ENCODE data around the gene PPP1R27. TPM values are rescaled to one million over a fixed set of nuclear protein-coding genes. Genes with fewer than 3 reads are reported as not detected.
"Not testable (repeated sequence)": the region's sequence is repeated elsewhere in the genome, so short reads cannot be mapped to it uniquely, and the experiment has no call there.

Gene PPP1R27
- polyA plus RNA-seq, 1 donor, result 90.6 TPM

DNA sequence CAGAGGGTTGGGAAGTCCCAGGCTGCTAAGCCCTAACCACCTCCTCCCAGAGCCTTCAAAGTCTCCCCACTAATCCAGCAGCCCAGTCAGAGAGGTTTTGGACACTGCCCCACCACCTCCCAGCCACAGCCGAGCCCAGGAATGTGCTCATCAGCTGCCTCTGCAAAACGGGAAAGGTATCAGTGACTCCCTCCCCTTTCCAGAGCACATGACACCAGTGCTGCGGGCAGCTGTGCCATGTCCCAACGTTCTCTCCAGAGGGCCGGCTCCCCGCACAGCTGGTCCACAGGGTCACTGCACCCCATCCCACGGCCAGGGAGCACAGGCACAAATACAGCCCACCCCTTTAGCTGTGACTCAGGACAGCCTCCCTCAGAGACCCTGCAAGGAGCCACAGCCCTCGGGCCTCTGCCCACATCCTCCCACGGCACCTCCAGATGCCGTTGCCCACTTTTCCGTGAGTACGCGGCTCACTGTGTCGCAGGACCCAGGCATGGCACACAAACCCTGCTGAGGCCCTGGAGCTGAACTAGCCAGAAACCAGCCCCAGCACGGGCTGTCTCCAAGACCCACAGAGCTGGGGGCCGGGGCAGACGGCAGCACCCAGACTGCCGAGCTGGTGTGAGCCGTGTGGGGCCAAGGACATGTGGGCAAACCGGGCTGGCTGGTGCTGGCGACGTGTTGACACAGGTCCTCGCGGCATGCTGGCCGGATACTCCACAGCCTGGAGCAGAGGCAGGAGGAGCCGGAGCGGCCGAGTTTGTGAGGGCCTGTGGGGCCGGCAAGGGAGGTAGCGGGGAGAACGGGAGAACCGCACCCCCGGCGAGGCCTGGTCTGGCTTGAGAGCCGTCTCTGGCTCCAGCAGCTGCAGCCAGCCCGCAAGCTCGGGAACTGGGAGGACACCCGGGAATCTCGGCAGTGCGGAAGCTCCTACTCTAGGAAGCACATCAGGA lies 6.3 kb upstream of the PPP1R27 start:
- DNase-seq (ENCODE audit: low read depth), result no peak

- not testable (repeated sequence) for DNase-seq (ENCODE audit: low read depth)
Observed at GRCh38 chr17:81840059-81840458, 5.2 kb upstream of the PPP1R27 start.

GRCh38 chr17:81839301-81839700 lies 4.5 kb upstream of the PPP1R27 start:
- DNase-seq (ENCODE audit: low read depth), result no peak

GRCh38 chr17:81838753-81839255 lies 4.0 kb upstream of the PPP1R27 start:
- no peak for DNase-seq (ENCODE audit: low read depth)

DNA sequence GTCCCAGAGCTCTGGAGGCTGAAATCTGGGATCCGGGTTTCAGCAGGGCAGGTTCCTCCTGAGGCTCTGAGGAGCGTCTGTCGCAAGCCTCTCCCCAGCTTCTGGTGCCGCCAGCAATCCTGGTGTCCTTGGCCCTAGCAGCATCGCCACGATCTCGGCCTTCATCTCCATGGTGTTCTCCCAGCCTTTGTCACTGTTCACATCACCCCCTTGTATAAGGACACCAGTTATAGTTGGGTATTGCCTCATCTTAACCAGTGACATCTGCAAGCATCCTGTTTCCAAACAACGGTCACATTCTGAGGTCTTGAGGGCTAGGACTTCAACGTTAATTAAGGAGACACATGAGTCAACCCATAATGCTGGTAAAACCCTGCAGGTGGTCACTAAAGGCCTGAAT lies 2.8 kb upstream of the PPP1R27 start:
- no peak for DNase-seq (ENCODE audit: low read depth)

- DNase-seq (ENCODE audit: low read depth), result no peak
Observed at GRCh38 chr17:81833921-81834830, 674 bp downstream of the PPP1R27 start.

DNA sequence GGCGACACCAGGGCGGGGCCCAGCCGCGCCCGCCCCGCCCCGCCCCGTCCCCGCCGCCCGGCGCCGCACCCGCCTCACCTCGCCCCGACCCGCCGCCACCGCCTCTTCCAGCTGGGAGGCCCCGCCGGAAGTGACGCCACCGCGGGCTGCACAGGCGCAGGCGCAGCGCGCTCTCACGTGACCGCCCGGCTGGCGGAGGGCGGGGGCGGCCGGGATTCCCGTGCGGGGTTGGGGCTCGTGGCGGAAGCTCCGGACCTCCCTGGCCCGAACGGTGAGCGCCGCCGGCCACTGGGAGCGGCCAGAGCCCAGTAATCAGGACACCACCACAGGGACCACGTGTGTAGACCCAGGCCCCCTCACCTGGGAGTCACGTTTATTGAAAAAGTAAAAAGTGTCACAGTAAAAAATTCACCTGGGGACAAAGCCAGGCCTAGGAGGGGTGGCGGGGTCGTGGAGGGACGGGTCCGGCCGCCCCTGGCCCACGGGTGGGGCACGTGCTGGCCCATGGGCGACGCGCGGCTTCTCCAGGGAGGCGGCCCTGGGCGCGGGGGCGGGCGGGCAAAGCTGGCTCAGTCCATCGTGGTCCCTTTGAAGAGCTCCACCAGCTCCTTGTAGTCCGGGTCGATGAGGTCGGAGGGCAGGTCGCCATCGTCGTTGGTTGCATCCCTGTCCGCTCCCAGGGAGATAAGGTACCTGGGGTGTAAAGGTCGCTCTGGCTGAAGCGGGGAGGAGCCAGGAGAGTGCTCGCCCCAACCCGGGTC lies 1.5 kb downstream of the PPP1R27 start, which contains the start of gene MCRIP1:
MCRIP1 (minus strand) TSS at position 132 of the 761 bp plus-strand sequence. CDS start 8,785 bp downstream, outside the sequence.
- DNase-seq (ENCODE audit: low read depth), result peak; percentile 62

DNA sequence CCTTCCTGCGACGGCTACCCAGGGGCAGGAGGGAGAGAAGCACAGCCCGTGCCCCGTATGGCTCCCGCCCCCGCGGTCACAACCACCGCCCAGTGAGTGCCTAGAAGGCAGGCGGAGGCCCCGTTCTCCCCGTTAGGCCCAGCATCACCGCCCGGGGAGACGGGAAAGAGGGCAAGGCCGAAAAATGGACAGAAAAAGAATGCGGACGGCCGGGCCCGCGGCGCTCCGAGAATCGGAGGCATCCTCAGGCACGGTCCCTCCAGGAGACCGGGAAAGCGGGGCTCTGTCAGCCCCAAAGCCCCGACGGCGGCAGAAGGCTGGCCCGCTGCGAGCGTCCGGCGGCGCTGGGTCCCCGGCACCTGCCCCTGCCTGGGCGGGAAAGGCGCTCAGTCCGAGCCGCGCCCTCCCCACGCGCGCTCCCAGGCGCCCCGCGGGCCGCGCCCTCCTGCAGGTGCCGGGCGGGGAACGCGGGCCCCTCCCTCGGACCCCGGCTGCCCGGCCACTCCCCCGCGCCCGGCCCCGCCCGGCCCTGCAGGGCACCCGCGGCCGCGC lies 2.2 kb downstream of the PPP1R27 start:
- no peak for DNase-seq (ENCODE audit: low read depth)

DNA sequence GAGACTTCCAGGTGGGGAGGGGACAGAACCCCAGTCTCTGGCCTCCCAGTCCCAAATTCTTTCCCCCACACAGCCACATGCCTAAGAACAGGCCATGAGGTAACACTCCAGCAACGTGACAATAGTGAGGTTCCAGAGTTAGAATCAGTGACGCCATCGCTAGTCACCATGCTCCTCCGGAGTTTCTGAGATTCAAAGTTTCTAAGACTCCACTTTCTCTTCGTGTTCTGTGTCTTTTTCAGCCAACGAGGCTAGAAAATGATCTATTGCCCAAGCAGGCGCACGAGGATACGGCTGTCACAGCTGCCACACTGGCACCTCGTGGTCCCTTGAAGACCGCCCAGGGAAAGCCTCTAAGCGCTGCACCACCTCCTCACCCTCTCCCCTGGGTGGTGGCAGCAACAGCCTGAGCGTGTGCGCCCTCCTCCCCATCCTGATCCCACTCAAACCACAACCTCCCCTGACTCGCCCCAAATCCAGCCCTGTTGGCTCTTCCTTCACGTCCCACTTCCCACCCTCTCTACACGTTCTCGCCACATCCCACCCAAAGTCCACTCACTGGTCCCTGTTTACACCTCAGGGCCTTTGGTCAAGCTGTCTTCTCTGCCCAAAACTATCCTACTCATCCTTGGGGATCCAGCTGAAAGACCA lies 2.8 kb downstream of the PPP1R27 start:
- no peak for DNase-seq (ENCODE audit: low read depth)

- DNase-seq (ENCODE audit: low read depth), result no peak
Observed at GRCh38 chr17:81831563-81831956, 3.3 kb downstream of the PPP1R27 start.

DNA sequence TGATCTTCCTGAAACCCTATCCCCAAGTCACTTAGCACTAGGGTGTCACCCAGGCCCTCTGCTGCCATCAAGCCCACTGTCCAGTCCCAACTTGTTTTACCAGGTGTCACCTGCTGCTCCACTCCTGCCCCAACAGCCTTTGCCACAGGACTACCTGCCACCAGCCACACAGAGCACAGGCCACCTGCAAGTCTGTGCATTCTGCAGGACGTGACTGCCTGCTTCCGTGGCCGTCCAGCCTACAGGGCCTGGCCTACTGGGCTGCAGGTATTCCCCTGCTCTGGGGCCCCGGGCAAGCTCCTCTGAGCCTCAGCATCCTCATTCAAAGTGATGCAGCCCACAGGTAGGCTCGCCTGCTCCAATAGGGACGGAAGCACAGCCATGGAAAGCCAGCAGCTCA lies 5.0 kb downstream of the PPP1R27 start:
- no peak for DNase-seq (ENCODE audit: low read depth)

DNA sequence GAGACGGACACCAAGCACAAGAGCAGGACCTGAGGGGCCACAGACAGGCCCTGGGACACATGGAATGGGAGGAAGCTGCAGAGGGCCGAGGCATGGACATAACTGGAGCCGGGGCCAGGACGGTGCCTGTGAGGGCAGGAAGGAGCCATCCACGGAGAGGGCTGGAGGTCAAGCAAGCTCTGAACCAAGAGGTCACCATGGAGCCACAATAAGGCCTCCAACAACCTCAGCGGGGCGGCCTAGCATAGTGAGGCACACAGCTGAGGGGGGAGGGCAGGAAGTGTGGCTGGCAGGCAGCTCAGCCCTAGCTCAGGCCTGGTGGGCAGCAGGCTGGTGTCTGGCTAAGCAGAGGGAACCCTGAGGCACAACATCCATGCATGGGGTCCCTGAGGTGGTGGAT lies 6.2 kb downstream of the PPP1R27 start:
- no peak for DNase-seq (ENCODE audit: low read depth)

DNA sequence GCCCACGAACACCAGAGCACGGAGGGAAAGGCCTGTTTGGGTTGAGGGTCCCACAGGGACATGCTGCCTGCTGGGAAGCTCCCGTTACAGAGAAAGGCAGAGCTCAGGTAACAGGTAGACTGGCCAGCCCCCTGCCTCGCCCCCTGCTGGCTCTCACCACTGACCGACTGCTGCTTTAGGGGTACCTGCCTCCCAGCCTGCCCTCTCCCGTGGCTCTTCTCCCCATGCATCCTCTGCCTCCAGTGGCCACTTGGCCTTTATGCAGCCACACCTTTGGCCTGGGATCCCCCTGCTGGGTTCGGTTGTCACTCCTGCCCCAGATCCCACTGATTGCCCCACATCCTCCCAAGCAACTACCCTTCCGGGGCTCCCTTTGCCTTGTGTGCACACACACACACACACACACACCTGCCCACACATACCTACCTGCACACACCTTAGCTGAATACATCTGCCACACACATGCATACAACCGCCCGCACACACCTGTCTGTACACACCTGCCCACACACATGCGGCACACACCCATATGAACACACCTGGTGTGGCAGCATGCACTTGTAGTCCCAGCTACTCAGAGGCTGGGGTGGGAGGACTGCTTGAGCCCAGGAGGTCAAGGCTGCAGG lies 8.9 kb downstream of the PPP1R27 start:
- DNase-seq (ENCODE audit: low read depth), result no peak

DNA sequence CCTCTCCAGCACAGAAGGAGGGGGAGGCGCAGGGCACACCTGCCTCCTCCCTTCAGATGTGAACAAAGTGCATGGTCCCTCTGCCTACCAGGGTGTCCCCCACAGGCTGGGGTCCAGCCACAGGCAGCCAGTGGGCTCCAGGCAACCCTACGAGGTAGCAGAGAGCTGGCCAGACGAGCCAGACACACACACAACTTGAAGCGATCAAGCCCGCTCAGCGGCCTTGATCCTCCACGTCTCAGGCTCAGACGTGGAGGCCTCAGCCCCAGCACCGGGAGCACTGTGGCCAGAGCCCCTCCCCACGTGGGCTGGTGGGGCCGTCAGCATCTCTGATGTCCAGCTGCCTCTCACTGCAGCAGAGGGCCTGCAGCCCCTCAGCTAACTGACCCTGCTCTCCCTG lies 10.3 kb downstream of the PPP1R27 start:
- DNase-seq (ENCODE audit: low read depth), result no peak

- DNase-seq (ENCODE audit: low read depth), result no peak
Observed at GRCh38 chr17:81823820-81824550, 10.9 kb downstream of the PPP1R27 start.

GRCh38 chr17:81822996-81823819 lies 11.6 kb downstream of the PPP1R27 start:
- DNase-seq (ENCODE audit: low read depth), result no peak

GRCh38 chr17:81822312-81822637 lies 12.6 kb downstream of the PPP1R27 start:
- no peak for DNase-seq (ENCODE audit: low read depth)

GRCh38 chr17:81821603-81822311 lies 13.1 kb downstream of the PPP1R27 start:
- no peak for DNase-seq (ENCODE audit: low read depth)

All from forelimb muscle (tissue), 1 donor.